Suprapubic skin (tissue), 4 donors: Measurements from ENCODE around the gene MED13L. TPM values are rescaled to one million over a fixed set of nuclear protein-coding genes. Genes with fewer than 3 reads are reported as not detected.

Experiments
- DNase-seq, 2 donors: peaks; one replicate each; pipeline ENCODE4 v3.0.0-alpha.2; 2019; ENCODE audit warnings: low spot score in 2 of 2
- H3K27ac ChIP-seq: fragments of 200-600 bp; sonication (generic); one replicate; pipeline ENCODE4 v1.5.1; 2019
- H3K27me3 ChIP-seq: fragments of 200-600 bp; sonication (generic); one replicate; pipeline ENCODE4 v1.5.1; 2019
- H3K36me3 ChIP-seq: fragments of 200-600 bp; sonication (generic); one replicate; pipeline ENCODE4 v1.5.1; 2019
- H3K4me1 ChIP-seq: fragments of 200-600 bp; sonication (generic); one replicate; pipeline ENCODE4 v1.5.1; 2019
- H3K4me3 ChIP-seq: fragments of 200-600 bp; sonication (generic); one replicate; pipeline ENCODE4 v1.5.1; 2019; ENCODE audit warnings: mild to moderate bottlenecking
- H3K9me3 ChIP-seq: fragments of 200-600 bp; sonication (generic); one replicate; pipeline ENCODE4 v1.5.1; 2019
- EP300 ChIP-seq: sonication (generic); formaldehyde crosslinking; IDR thresholded peaks from one replicate; pipeline ENCODE4 v1.6.1; 2017; ENCODE audit warnings: antibody characterized with exemption
- POLR2A ChIP-seq, 2 donors: fragments of 450-650 bp; IDR thresholded peaks; one replicate each; pipeline ENCODE4 v1.6.1; 2017; ENCODE audit warnings: antibody characterized with exemption in 2 of 2, mild to moderate bottlenecking in 2 of 2, moderate library complexity in 2 of 2
- POLR2AphosphoS5 ChIP-seq, 3 donors: sonication (generic); formaldehyde crosslinking; IDR thresholded peaks; one replicate each; pipeline ENCODE4 v1.6.1; 2017; ENCODE audit warnings: antibody characterized with exemption in 3 of 3
- WGBS: methylation state at CpG from one replicate; pipeline ENCODE4 v1.1.5; 2018; 5-methylcytosine and 5-hydroxymethylcytosine counted together
- total RNA-seq, 4 donors: library from RNA; depleted of rRNA; stranded (reverse); fragments of >200 nt; gene quantifications; one replicate each; pipeline ENCODE4 v1.1.0, GENCODE V29; 2016
- TF ChIP-seq, protein P1 (sequence below), 2 donors: fragments of 200-600 bp in 1 of 2; fragments of 450-650 bp in 1 of 2; sonication (generic) in 1 of 2; IDR thresholded peaks; one replicate each; pipeline ENCODE4 v1.5.1; 2016 to 2019; ENCODE audit warnings: antibody characterized with exemption in 2 of 2, mild to moderate bottlenecking in 1 of 2, moderate library complexity in 1 of 2

Gene MED13L
- total RNA-seq, 4 donors from 2014 or later: 173 to 418 (median 228) TPM

DNA sequence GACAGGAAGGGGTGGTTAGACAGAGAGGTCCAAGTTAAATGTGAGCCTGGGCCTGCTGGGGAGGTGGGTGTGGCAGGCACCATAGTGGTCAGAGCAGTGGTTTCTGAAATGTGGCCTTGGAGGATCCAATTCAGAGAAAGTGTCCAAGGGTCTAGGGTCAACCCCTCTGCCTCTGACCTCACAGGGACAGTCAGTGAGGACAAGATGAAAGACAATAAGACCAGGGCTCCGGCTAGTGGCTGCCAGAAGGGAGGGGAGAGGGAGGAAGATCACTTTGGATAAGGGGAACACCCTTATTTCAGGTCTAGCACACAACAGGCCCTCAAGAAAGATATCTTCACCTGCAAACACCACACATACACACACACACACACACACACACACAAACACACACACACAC is 335.1 kb downstream of the MED13L start:
- TF ChIP-seq, protein P1, sequence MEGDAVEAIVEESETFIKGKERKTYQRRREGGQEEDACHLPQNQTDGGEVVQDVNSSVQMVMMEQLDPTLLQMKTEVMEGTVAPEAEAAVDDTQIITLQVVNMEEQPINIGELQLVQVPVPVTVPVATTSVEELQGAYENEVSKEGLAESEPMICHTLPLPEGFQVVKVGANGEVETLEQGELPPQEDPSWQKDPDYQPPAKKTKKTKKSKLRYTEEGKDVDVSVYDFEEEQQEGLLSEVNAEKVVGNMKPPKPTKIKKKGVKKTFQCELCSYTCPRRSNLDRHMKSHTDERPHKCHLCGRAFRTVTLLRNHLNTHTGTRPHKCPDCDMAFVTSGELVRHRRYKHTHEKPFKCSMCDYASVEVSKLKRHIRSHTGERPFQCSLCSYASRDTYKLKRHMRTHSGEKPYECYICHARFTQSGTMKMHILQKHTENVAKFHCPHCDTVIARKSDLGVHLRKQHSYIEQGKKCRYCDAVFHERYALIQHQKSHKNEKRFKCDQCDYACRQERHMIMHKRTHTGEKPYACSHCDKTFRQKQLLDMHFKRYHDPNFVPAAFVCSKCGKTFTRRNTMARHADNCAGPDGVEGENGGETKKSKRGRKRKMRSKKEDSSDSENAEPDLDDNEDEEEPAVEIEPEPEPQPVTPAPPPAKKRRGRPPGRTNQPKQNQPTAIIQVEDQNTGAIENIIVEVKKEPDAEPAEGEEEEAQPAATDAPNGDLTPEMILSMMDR (IDR thresholded peaks at IDR 0.05): no peak
- TF ChIP-seq EP300 (no peak), POLR2A (IDR thresholded peaks at IDR 0.05) (no peak), POLR2AphosphoS5 (IDR thresholded peaks at IDR 0.05) (no peak)
- H3K27me3 ChIP-seq: no peaks in the 10 kb centered on the region
- DNase-seq: no peak
- no peaks in the 10 kb centered on the region for H3K4me1 ChIP-seq
- no peaks in the 10 kb centered on the region for H3K36me3 ChIP-seq
- H3K27ac ChIP-seq: no peak overlapping the region
- H3K9me3 ChIP-seq: peaks cover 7% of the 10 kb centered on the region
- 86% methylated on average over 1 of the region's 1 CpG for WGBS
- no peak overlapping the region for H3K4me3 ChIP-seq

GRCh38 chr12:115941362-115941761 is 336.1 kb downstream of the MED13L start:
- 87% methylated on average over 5 of the region's 5 CpGs for WGBS
- Histone ChIP-seq H3K4me3 (no peak overlapping the region), H3K27me3 (no peaks in the 10 kb centered on the region), H3K27ac (no peak overlapping the region), H3K9me3 (peaks cover 7% of the 10 kb centered on the region), H3K4me1 (no peaks in the 10 kb centered on the region), H3K36me3 (no peaks in the 10 kb centered on the region)
- TF ChIP-seq, protein P1 (IDR thresholded peaks at IDR 0.05): no peak
- no peak for TF ChIP-seq POLR2AphosphoS5 (IDR thresholded peaks at IDR 0.05)
- TF ChIP-seq POLR2A (IDR thresholded peaks at IDR 0.05): no peak
- TF ChIP-seq EP300: no peak
- DNase-seq: no peak

- H3K27me3 ChIP-seq: no peaks in the 10 kb centered on the region
- H3K4me1 ChIP-seq: no peaks in the 10 kb centered on the region
- no peak for DNase-seq
- H3K36me3 ChIP-seq: no peaks in the 10 kb centered on the region
- TF ChIP-seq EP300: no peak
- TF ChIP-seq, protein P1 (IDR thresholded peaks at IDR 0.05): no peak
- TF ChIP-seq POLR2A (IDR thresholded peaks at IDR 0.05): no peak
- no peak for TF ChIP-seq POLR2AphosphoS5 (IDR thresholded peaks at IDR 0.05)
- H3K4me3 ChIP-seq: no peak overlapping the region
- peaks cover 7% of the 10 kb centered on the region for H3K9me3 ChIP-seq
- H3K27ac ChIP-seq: no peak overlapping the region
- 92% methylated on average over 1 of the region's 1 CpG for WGBS
Observed at GRCh38 chr12:115938794-115939377, 338.6 kb downstream of the MED13L start.

DNA sequence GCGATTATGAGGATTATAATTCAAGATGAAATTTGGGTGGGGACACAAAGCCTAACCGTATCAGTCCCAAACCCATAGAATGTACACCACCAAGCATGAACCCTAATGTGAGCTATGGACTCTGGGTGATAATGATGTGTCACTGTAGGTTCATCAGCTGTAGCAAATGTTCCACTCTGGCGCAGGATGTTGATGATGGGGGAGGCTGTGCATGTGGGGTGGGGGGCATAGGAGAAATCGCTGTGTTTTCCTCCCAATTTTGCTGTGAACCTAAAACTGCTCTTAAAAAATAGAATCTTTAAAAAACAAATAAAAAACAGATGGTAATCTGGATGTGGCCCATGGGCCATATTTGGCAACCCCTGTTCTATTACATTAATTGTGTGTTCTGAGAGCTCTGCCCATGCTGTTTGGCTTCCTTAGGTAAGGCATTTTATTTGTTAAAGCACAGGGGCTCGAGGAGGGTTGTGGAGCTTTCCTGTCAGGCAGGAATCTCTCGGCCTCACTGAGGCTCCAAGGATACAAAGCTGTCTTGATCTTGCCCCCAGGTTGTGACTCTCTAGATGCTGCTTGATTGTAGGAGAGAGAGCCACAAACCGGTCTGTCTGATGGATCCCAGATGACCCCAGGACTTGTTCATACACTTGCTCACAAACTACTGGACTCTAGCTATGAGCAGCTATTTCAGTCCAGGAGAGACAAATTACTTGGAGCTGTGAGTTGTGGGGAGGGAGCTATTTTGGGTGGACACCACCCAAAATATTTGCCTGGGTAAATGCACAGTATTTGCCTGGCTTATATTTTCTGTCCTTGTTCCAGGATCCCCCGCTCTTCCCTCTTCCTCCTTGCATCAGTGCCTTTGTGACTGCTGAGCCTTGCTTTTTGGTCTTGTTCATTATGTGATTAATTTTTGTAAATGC is 340.2 kb downstream of the MED13L start:
- no peak overlapping the region for H3K27ac ChIP-seq
- no peak overlapping the region for H3K4me3 ChIP-seq
- no peaks in the 10 kb centered on the region for H3K36me3 ChIP-seq
- H3K4me1 ChIP-seq: no peaks in the 10 kb centered on the region
- H3K9me3 ChIP-seq: peaks cover 7% of the 10 kb centered on the region
- no peaks in the 10 kb centered on the region for H3K27me3 ChIP-seq
- DNase-seq: no peak
- TF ChIP-seq EP300 (no peak), POLR2A (IDR thresholded peaks at IDR 0.05) (no peak), POLR2AphosphoS5 (IDR thresholded peaks at IDR 0.05) (no peak)
- TF ChIP-seq, protein P1 (IDR thresholded peaks at IDR 0.05): no peak
- WGBS: 66% methylated on average over 8 of the region's 8 CpGs

DNA sequence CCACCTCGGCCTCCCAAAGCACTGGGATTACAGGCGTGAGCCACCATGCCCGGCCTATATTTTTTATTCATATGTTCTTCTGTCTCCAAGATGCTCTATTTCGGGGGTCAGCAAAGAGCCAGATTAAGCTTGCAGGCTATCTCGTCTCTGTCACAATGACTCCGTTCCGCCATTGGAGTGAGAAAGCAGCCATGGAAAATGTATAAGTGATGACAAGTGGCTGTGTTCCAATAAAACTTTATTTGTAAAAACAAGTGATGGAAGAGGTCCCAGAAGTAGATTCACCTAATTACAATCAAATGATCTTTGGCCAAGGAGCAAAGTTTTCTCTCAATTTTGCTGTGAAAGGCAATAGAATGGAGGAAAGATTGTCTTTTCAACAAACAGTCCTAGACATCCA is 342.6 kb downstream of the MED13L start:
- WGBS: 96% methylated on average over 7 of the region's 7 CpGs
- TF ChIP-seq EP300 (no peak), POLR2A (IDR thresholded peaks at IDR 0.05) (no peak), POLR2AphosphoS5 (IDR thresholded peaks at IDR 0.05) (no peak)
- TF ChIP-seq, protein P1 (IDR thresholded peaks at IDR 0.05): no peak
- H3K27me3 ChIP-seq: no peaks in the 10 kb centered on the region
- no peak overlapping the region for H3K4me3 ChIP-seq
- H3K4me1 ChIP-seq: no peaks in the 10 kb centered on the region
- H3K27ac ChIP-seq: no peak overlapping the region
- H3K9me3 ChIP-seq: peaks cover 7% of the 10 kb centered on the region
- H3K36me3 ChIP-seq: no peaks in the 10 kb centered on the region
- DNase-seq: no peak
